Measurements from ENCODE around the gene SMARCA1. TPM values are rescaled to one million over a fixed set of nuclear protein-coding genes. Genes with fewer than 3 reads are reported as not detected.

SMARCA1 gene
- total RNA-seq, 6 experiments from 2014 or later = 24.1 to 40.5 (median 31.1) TPM

DNA sequence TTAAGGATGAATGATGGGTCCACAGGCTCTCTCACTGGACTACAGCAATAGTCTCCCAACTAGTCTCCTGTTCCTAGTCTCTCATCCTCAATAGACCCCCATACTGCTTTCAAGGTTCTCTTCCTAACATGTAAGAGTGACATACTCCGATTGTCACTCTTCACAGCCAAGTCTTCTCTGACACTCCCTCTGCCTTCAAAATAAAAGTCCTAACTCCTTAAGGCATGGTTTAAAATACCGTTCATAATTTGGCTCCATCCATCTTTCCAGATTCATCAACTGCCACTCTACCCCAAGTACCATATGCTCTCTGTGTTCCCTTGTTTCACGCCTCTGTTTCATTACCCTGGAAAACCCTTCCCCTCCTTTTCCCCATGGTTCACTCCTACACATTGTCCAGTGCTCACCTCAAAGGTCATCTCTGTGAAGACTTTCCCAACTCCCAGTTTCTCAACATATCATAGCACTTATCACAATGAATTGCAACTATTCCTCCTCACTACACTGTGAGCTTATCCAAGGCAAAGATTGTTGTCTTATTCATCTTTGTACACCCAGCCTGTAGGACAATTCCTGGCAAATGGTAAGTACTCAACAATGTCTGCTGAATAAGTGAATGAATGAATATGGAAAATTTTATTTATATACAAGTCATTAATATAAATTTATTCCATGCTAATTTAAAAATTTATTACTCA lies 26.0 kb downstream of the SMARCA1 start:
- DNase-seq (no peak), ATAC-seq (no peak)
- Histone ChIP-seq H3K4me1 (no peaks in the 10 kb centered on the region), H3K27ac (no peak overlapping the region), H3K9me3 (no peaks in the 10 kb centered on the region), H3K27me3 (no peaks in the 10 kb centered on the region), H3K36me3 (peaks cover 0 to 31% (median 5%) of the 10 kb centered on the region in 4 donors), H3K4me3 (no peak overlapping the region)
- intact Hi-C loops (cut with DNase I) = no loop called here
- no peak for TF ChIP-seq POLR2A (IDR thresholded peaks at IDR 0.05)
- TF ChIP-seq, protein P1, sequence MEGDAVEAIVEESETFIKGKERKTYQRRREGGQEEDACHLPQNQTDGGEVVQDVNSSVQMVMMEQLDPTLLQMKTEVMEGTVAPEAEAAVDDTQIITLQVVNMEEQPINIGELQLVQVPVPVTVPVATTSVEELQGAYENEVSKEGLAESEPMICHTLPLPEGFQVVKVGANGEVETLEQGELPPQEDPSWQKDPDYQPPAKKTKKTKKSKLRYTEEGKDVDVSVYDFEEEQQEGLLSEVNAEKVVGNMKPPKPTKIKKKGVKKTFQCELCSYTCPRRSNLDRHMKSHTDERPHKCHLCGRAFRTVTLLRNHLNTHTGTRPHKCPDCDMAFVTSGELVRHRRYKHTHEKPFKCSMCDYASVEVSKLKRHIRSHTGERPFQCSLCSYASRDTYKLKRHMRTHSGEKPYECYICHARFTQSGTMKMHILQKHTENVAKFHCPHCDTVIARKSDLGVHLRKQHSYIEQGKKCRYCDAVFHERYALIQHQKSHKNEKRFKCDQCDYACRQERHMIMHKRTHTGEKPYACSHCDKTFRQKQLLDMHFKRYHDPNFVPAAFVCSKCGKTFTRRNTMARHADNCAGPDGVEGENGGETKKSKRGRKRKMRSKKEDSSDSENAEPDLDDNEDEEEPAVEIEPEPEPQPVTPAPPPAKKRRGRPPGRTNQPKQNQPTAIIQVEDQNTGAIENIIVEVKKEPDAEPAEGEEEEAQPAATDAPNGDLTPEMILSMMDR (IDR thresholded peaks at IDR 0.05) = no peak
- 61% methylated on average over 3 of the region's 3 CpGs for WGBS (ENCODE audit: insufficient coverage, low coverage, low lambda C conversion rate, missing lambda C conversion rate)

DNA sequence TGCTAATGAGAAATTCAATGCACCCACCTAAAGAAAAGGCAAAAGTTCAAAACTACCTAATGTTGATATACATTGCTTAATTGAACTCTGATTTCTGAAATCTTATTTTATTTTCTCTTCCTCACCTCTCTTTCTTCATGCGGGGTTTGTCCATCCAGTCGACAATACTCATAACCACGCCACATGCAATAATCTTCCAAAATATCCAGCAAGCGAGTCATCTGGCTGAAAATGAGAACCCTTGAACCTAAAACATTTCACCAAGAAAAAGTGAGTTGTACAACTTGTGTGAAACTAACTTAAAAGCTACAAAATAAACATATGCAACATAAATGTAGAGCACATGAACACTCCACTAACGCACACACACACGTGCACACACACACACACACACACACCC lies 26.7 kb downstream of the SMARCA1 start:
- no peak for DNase-seq
- intact Hi-C loops (cut with DNase I) = no loop called here
- ATAC-seq = no peak
- no peak overlapping the region for H3K4me3 ChIP-seq
- WGBS (ENCODE audit: insufficient coverage, low coverage, low lambda C conversion rate, missing lambda C conversion rate) = 64% methylated on average over 6 of the region's 6 CpGs
- no peaks in the 10 kb centered on the region for H3K4me1 ChIP-seq
- H3K27me3 ChIP-seq = no peaks in the 10 kb centered on the region
- TF ChIP-seq, protein P1 (IDR thresholded peaks at IDR 0.05) = no peak
- no peak for TF ChIP-seq POLR2A (IDR thresholded peaks at IDR 0.05)
- no peaks in the 10 kb centered on the region for H3K9me3 ChIP-seq
- peaks cover 0 to 25% (median 4%) of the 10 kb centered on the region in 4 donors for H3K36me3 ChIP-seq
- H3K27ac ChIP-seq = no peak overlapping the region

DNA sequence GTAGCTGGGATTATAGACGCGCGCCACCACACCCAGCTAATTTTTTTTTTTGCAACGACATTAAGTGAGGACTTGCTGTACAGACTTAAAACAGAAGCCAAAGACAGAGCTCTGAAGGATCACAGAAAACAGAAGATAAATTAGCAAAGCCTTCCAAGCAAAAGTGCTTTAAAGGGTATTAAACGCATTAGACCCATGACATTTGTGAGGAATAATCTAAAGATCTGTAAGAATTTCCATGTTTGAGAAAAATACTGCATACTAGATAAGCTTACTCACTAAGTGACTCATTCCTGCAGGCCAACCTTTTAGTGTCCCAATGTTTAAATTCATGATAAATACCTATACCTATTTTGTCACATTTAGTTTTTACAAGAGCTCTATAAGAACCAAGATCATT lies 27.4 kb downstream of the SMARCA1 start:
- ATAC-seq = no peak
- 81% methylated on average over 5 of the region's 5 CpGs for WGBS (ENCODE audit: insufficient coverage, low coverage, low lambda C conversion rate, missing lambda C conversion rate)
- intact Hi-C loops (cut with DNase I) = no loop called here
- Histone ChIP-seq H3K27me3 (no peaks in the 10 kb centered on the region), H3K36me3 (peaks cover 0 to 32% (median 4%) of the 10 kb centered on the region in 4 donors), H3K4me1 (no peaks in the 10 kb centered on the region), H3K27ac (no peak overlapping the region), H3K4me3 (no peak overlapping the region), H3K9me3 (no peaks in the 10 kb centered on the region)
- no peak for DNase-seq
- no peak for TF ChIP-seq POLR2A (IDR thresholded peaks at IDR 0.05)
- TF ChIP-seq, protein P1 (IDR thresholded peaks at IDR 0.05) = no peak

DNA sequence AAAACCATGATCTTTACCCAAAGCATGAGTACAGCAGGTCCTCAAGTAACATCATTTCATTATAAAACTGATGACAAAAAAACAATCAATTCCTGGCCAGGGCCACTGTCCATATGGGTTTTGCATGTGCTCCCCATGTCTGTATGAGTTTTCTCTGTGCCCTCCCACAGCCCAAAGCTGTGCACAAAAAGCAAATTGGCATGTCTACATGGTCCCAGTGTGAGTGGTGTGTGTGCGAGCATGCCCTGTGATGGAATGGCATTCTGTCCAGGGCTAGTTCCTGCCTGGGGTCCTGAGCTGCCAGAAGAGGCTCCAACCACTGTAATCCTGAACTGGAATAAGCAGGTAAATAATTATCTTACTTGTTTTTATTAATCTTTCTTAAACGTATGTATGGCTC lies 28.4 kb downstream of the SMARCA1 start:
- Histone ChIP-seq H3K4me1 (no peaks in the 10 kb centered on the region), H3K9me3 (no peaks in the 10 kb centered on the region), H3K27ac (no peak overlapping the region), H3K36me3 (peaks cover 0 to 35% (median 7%) of the 10 kb centered on the region in 4 donors), H3K27me3 (no peaks in the 10 kb centered on the region), H3K4me3 (no peak overlapping the region)
- TF ChIP-seq, protein P1 (IDR thresholded peaks at IDR 0.05) = no peak
- no peak for TF ChIP-seq POLR2A (IDR thresholded peaks at IDR 0.05)
- ATAC-seq = no peak
- WGBS (ENCODE audit: insufficient coverage, low coverage, low lambda C conversion rate, missing lambda C conversion rate) = 73% methylated on average over 2 of the region's 2 CpGs
- intact Hi-C loops (cut with DNase I) = no loop called here
- no peak for DNase-seq
